Thyroid gland (tissue), 4 donors: Measurements from ENCODE around the gene ASB7. TPM values are rescaled to one million over a fixed set of nuclear protein-coding genes. Genes with fewer than 3 reads are reported as not detected.

ENCODE experiments used
- DNase-seq, 2 donors: peaks; one replicate each; pipeline ENCODE4 v3.0.0-alpha.2; 2019
- H3K27ac ChIP-seq, 3 donors: fragments of 200-600 bp; sonication (generic); 1 replicate in 2 of 3; 2 replicates in 1 of 3; pipeline ENCODE4 v1.5.1; 2016 to 2019; ENCODE audit warnings: mild to moderate bottlenecking in 1 of 3, moderate library complexity in 1 of 3
- H3K27me3 ChIP-seq: fragments of 200-600 bp; sonication (generic); one replicate; pipeline ENCODE4 v1.5.1; 2019
- H3K36me3 ChIP-seq, 2 donors: fragments of 200-600 bp; sonication (generic); one replicate each; pipeline ENCODE4 v1.5.1; 2016 to 2019
- H3K4me1 ChIP-seq, 2 donors: fragments of 200-600 bp; sonication (generic); one replicate each; pipeline ENCODE4 v1.5.1; 2017 to 2019
- H3K4me3 ChIP-seq, 3 donors: fragments of 200-600 bp; sonication (generic); replicated peaks in 1 of 3; 1 replicate in 2 of 3; 2 replicates in 1 of 3; pipeline ENCODE4 v1.5.1; 2016; ENCODE audit warnings: mild to moderate bottlenecking in 1 of 3
- H3K9me3 ChIP-seq: fragments of 200-600 bp; sonication (generic); one replicate; pipeline ENCODE4 v1.5.1; 2017
- POLR2A ChIP-seq, 2 donors: fragments of 450-650 bp; IDR thresholded peaks; one replicate each; pipeline ENCODE4 v1.6.1; 2017; ENCODE audit warnings: antibody characterized with exemption in 2 of 2, mild to moderate bottlenecking in 2 of 2, moderate library complexity in 1 of 2
- WGBS, 2 donors: methylation state at CpG; one replicate each; pipeline ENCODE4 v1.1.5; 2017; 5-methylcytosine and 5-hydroxymethylcytosine counted together
- intact Hi-C: fragments of 100-400 bp; cut with DNase I; formaldehyde crosslinking; loops from one replicate; pipeline ENCODE4 v1.15.1; 2023
- total RNA-seq, 4 donors: library from RNA; depleted of rRNA; stranded (reverse); fragments of >200 nt; gene quantifications; one replicate each; pipeline ENCODE4 v1.2.3, GENCODE V29; 2016
- TF ChIP-seq, protein P1 (sequence below), 6 experiments: fragments of 200-600 bp in 3 of 6; fragments of 450-650 bp in 3 of 6; sonication (generic) in 3 of 6; IDR thresholded peaks; one replicate each; pipeline ENCODE4 v1.5.1; 2016 to 2019; ENCODE audit warnings: antibody characterized with exemption in 6 of 6, mild to moderate bottlenecking in 2 of 6, inconsistent platforms in 1 of 6, moderate library complexity in 1 of 6

Gene ASB7
- total RNA-seq, 4 donors from 2014 or later = 16.2 to 21.0 (median 19.7) TPM

DNA sequence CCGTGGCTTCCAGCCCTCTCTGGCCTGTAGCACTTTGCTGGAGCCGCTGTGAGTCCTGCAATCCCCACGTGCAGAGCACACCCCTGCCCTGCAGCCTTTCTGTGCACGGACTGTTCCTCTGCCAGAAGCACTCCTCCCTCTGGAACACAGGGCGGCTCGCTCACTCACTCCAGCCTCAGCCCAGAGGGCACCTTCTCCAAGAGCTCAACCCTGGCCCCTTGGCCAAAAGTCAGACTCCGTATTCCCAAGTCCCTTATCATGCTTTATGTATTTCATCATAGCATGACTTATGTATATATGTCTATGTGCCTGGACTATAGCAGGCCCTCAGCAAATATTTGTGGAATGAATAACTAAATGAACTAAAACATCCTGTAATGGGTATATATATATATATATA is 63.2 kb downstream of the ASB7 start:
- Histone ChIP-seq H3K36me3 (no peaks in the 10 kb centered on the region), H3K4me3 (no peak overlapping the region), H3K9me3 (no peaks in the 10 kb centered on the region), H3K27me3 (no peaks in the 10 kb centered on the region), H3K4me1 (no peaks in the 10 kb centered on the region), H3K27ac (no peak overlapping the region)
- intact Hi-C loops = no loop called here
- WGBS, 2 donors = 62 to 68% methylated on average over 7 of the region's 7 CpGs
- no peak for DNase-seq
- TF ChIP-seq, protein P1, sequence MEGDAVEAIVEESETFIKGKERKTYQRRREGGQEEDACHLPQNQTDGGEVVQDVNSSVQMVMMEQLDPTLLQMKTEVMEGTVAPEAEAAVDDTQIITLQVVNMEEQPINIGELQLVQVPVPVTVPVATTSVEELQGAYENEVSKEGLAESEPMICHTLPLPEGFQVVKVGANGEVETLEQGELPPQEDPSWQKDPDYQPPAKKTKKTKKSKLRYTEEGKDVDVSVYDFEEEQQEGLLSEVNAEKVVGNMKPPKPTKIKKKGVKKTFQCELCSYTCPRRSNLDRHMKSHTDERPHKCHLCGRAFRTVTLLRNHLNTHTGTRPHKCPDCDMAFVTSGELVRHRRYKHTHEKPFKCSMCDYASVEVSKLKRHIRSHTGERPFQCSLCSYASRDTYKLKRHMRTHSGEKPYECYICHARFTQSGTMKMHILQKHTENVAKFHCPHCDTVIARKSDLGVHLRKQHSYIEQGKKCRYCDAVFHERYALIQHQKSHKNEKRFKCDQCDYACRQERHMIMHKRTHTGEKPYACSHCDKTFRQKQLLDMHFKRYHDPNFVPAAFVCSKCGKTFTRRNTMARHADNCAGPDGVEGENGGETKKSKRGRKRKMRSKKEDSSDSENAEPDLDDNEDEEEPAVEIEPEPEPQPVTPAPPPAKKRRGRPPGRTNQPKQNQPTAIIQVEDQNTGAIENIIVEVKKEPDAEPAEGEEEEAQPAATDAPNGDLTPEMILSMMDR (IDR thresholded peaks at IDR 0.05) = no peak
- no peak for TF ChIP-seq POLR2A (IDR thresholded peaks at IDR 0.05)

DNA sequence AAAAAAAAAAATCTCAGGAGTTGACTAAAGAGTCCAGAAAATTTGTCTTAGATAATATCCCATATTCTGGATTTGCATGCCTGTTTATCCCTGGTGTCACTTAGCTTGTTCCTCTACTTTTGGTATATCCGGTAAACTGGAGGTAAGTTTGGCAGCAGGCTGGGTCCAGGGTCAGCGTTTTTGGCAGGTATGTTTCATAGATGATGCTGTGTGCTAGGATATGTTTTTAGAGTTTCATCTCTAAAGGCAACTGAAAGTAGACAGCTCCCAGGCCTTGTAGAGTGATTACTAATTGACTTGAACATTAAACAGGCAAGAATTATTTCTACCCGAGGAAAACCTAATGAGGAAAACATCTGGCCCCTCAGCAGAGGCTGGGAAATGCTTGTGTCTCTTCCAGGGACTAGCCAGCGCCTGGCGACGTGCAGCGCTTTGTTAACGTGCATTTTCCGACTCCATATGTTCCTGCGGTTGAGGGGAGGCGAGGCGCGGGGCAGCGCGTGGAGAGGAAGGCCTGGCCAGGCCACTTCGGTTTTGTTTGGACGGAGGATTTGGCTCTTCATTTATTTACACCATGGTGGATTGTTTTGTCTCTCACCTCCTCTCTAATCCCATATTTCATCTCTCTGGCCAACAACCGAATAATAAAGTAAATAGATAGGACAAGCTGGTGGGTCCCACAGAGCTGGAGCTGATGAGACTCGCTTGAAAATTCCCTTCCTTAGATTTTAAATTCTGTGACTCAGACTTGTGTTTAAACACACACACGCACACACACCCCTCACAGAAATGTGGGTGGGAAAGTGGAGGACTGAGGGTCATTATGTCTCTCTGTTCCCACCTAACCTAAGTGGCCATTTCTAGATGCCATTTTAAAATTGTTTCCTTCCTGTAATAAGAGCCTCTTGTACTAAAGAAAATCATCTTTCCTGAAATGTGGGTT is 65.3 kb downstream of the ASB7 start:
- H3K4me1 ChIP-seq = no peaks in the 10 kb centered on the region
- no peak overlapping the region for H3K4me3 ChIP-seq
- 75 to 77% methylated on average over 20 of the region's 20 CpGs for WGBS, 2 donors
- TF ChIP-seq, protein P1 (IDR thresholded peaks at IDR 0.05) = no peak
- no peak for TF ChIP-seq POLR2A (IDR thresholded peaks at IDR 0.05)
- H3K36me3 ChIP-seq = no peaks in the 10 kb centered on the region
- H3K27me3 ChIP-seq = no peaks in the 10 kb centered on the region
- no peak overlapping the region for H3K27ac ChIP-seq
- DNase-seq = no peak
- no peaks in the 10 kb centered on the region for H3K9me3 ChIP-seq
- intact Hi-C loops = no loop called here

- WGBS, 2 donors = 69 to 84% methylated on average over 7 of the region's 7 CpGs
- H3K4me1 ChIP-seq = no peaks in the 10 kb centered on the region
- TF ChIP-seq, protein P1 (IDR thresholded peaks at IDR 0.05) = no peak
- TF ChIP-seq POLR2A (IDR thresholded peaks at IDR 0.05) = no peak
- H3K27ac ChIP-seq = no peak overlapping the region
- no peaks in the 10 kb centered on the region for H3K36me3 ChIP-seq
- no peak overlapping the region for H3K4me3 ChIP-seq
- intact Hi-C loops = no loop called here
- H3K9me3 ChIP-seq = no peaks in the 10 kb centered on the region
- no peaks in the 10 kb centered on the region for H3K27me3 ChIP-seq
- DNase-seq = no peak
Measured at GRCh38 chr15:100668348-100668745, 66.0 kb downstream of the ASB7 start.

DNA sequence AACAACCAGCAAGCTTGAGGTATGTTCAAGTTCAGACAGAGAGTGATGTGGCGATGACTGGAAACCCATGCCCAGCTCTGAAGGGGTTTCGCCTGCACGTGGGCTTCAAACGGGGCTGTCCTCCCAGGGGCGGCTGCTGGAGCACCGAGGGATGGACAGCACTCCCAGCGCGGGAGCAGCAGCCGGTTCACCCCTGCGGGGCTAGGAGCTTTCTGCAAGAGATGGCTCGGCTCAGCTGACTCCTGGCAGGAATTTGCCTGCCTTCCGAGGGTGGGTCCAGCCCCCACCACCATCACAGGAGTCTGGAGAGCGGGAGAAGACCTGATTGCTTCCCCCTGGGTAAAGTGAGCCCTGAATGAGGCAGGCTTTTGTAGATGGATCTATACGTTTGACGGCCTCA is 66.9 kb downstream of the ASB7 start:
- Histone ChIP-seq H3K27me3 (no peaks in the 10 kb centered on the region), H3K4me1 (no peaks in the 10 kb centered on the region), H3K4me3 (no peak overlapping the region), H3K27ac (no peak overlapping the region), H3K36me3 (no peaks in the 10 kb centered on the region), H3K9me3 (no peaks in the 10 kb centered on the region)
- DNase-seq = no peak
- intact Hi-C loops = no loop called here
- TF ChIP-seq POLR2A (IDR thresholded peaks at IDR 0.05) = no peak
- TF ChIP-seq, protein P1 (IDR thresholded peaks at IDR 0.05) = no peak
- 84 to 89% methylated on average over 13 to 15 of the region's 15 CpGs for WGBS, 2 donors

- H3K4me1 ChIP-seq = no peaks in the 10 kb centered on the region
- H3K27ac ChIP-seq = no peak overlapping the region
- no peaks in the 10 kb centered on the region for H3K27me3 ChIP-seq
- no peaks in the 10 kb centered on the region for H3K36me3 ChIP-seq
- 65 to 76% methylated on average over 8 of the region's 8 CpGs for WGBS, 2 donors
- DNase-seq = no peak
- H3K9me3 ChIP-seq = no peaks in the 10 kb centered on the region
- H3K4me3 ChIP-seq = no peak overlapping the region
- intact Hi-C loops = no loop called here
- TF ChIP-seq, protein P1 (IDR thresholded peaks at IDR 0.05) = no peak
- no peak for TF ChIP-seq POLR2A (IDR thresholded peaks at IDR 0.05)
Measured at GRCh38 chr15:100670505-100671021, 68.2 kb downstream of the ASB7 start.
